ENCODE measurements around the gene CHST8. TPM values are rescaled to one million over a fixed set of nuclear protein-coding genes. Genes with fewer than 3 reads are reported as not detected.

CHST8 gene
- total and polyA plus RNA-seq, 2 of the 13 experiments (the other 11 are each of a cell fraction or from before 2014, with no cell fraction given), result not detected

DNA sequence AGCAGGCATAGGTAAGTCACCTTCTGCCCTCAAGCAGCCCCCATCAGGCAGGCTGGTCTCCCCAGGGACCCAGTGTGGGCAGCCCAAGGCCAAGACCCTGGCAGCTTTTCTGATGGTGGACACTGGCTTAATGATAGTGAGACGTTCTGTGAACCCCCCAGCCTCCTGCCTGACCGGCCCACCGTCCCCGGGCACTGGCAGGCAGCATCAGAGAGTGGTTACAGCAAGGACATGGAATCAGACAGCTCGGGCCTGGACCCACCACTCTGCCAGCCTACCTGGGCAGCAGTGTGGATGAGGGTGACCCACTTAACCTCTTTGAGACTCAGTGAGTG, 129.7 kb downstream of the CHST8 start:
- ATAC-seq (no peak), DNase-seq (ENCODE audit: low spot score) (no peak), FAIRE-seq (no peak)
- no peaks in the 10 kb centered on the region for H3K9me3 ChIP-seq (ENCODE audit: low read length)
- intact Hi-C loops (cut with micrococcal nuclease; ENCODE audit: unreplicated experiment) (no loop called here), in situ Hi-C loops (cut with HindIII; ENCODE audit: extremely low pct_ligation_motif_present, low pct_unique_long_range_greater_than_20kb) (no loop called here)
- POLR2A ChIA-PET, result no interaction called here
- 33% methylated on average over 3 of the region's 5 CpGs for WGBS (ENCODE audit: low lambda C conversion rate)
- CTCF ChIA-PET (ENCODE audit: low intra/inter-chr PET ratio, low total read pairs), result no interaction called here
- H3K4me1 ChIP-seq (ENCODE audit: insufficient read depth, low read length), result no peaks in the 10 kb centered on the region
- H3K27ac ChIP-seq (ENCODE audit: extremely low read length, insufficient read depth, low read length), result no peak overlapping the region
- TF ChIP-seq ZNF644 (CRISPR knock-in tag; IDR thresholded peaks at IDR 0.05; ENCODE audit: low read depth), result no peak
- TF ChIP-seq TCF7L2 (IDR thresholded peaks at IDR 0.05; ENCODE audit: low read depth, low read length), result no peak
- TF ChIP-seq SMYD3 (CRISPR knock-in tag; IDR thresholded peaks at IDR 0.05), result no peak
- TF ChIP-seq RFX1 (IDR thresholded peaks at IDR 0.05), result no peak
- no peak for TF ChIP-seq AGO2 (optimal IDR thresholded peaks at IDR 0.05; ENCODE audit: low read depth, low read length)
- no peak for TF ChIP-seq KDM5B (CRISPR knock-in tag; IDR thresholded peaks at IDR 0.05; ENCODE audit: borderline replicate concordance)
- TF ChIP-seq, protein P1, sequence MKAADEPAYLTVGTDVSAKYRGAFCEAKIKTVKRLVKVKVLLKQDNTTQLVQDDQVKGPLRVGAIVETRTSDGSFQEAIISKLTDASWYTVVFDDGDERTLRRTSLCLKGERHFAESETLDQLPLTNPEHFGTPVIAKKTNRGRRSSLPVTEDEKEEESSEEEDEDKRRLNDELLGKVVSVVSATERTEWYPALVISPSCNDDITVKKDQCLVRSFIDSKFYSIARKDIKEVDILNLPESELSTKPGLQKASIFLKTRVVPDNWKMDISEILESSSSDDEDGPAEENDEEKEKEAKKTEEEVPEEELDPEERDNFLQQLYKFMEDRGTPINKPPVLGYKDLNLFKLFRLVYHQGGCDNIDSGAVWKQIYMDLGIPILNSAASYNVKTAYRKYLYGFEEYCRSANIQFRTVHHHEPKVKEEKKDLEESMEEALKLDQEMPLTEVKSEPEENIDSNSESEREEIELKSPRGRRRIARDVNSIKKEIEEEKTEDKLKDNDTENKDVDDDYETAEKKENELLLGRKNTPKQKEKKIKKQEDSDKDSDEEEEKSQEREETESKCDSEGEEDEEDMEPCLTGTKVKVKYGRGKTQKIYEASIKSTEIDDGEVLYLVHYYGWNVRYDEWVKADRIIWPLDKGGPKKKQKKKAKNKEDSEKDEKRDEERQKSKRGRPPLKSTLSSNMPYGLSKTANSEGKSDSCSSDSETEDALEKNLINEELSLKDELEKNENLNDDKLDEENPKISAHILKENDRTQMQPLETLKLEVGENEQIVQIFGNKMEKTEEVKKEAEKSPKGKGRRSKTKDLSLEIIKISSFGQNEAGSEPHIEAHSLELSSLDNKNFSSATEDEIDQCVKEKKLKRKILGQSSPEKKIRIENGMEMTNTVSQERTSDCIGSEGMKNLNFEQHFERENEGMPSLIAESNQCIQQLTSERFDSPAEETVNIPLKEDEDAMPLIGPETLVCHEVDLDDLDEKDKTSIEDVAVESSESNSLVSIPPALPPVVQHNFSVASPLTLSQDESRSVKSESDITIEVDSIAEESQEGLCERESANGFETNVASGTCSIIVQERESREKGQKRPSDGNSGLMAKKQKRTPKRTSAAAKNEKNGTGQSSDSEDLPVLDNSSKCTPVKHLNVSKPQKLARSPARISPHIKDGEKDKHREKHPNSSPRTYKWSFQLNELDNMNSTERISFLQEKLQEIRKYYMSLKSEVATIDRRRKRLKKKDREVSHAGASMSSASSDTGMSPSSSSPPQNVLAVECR (CRISPR knock-in tag; IDR thresholded peaks at IDR 0.05; ENCODE audit: borderline replicate concordance), result no peak
- TF ChIP-seq TOE1 (CRISPR knock-in tag; IDR thresholded peaks at IDR 0.05), result no peak
- BruUV-seq (replicated peaks), result no TSS peak
- H3K4me2 ChIP-seq (ENCODE audit: low read depth, low read length), result no peak overlapping the region
- no peaks in the 10 kb centered on the region for H3K36me3 ChIP-seq (replicated peaks in 1 of 2; ENCODE audit: control insufficient read depth in 1 of 2, insufficient read depth in 2 of 2, low read length in 2 of 2)
- no peak overlapping the region for H2AFZ ChIP-seq (ENCODE audit: low read length)
- no peaks in the 10 kb centered on the region for H3K79me2 ChIP-seq (ENCODE audit: insufficient read depth, low read length)
- no peaks in the 10 kb centered on the region for H4K20me1 ChIP-seq (ENCODE audit: insufficient read depth, low read length)
- H3K4me3 ChIP-seq (replicated peaks in 1 of 3; ENCODE audit: insufficient read depth in 1 of 3, low read depth in 2 of 3, low read length in 3 of 3), result no peak overlapping the region
- H3K9ac ChIP-seq (ENCODE audit: insufficient read depth, low read depth, low read length), result no peak overlapping the region
- peaks cover 2 to 42% of the 10 kb centered on the region in 2 experiments; a peak in 4 of 5 replicates for H3K27me3 ChIP-seq (ENCODE audit: control insufficient read depth in 1 of 2, insufficient read depth in 2 of 2, low read length in 2 of 2)

All from HepG2 (cell line).